Gastrocnemius medialis (tissue), 4 donors: ENCODE measurements around the gene ZNF697.

Source experiments
- POLR2A ChIP-seq, 2 donors: fragments of 450-650 bp; IDR thresholded peaks; one replicate each; pipeline ENCODE4 v1.6.1; 2017; ENCODE audit warnings: antibody characterized with exemption in 2 of 2, mild to moderate bottlenecking in 2 of 2, moderate library complexity in 2 of 2
- TF ChIP-seq, protein P1 (sequence below), 5 experiments: fragments of 450-650 bp in 3 of 5; fragments of 200-600 bp in 2 of 5; sonication (generic) in 2 of 5; IDR thresholded peaks in 4 of 5; conservative IDR thresholded peaks in 1 of 5; 1 replicate in 4 of 5; 2 replicates in 1 of 5; pipeline ENCODE4 v1.5.1; 2016 to 2019; ENCODE audit warnings: antibody characterized with exemption in 5 of 5, mild to moderate bottlenecking in 3 of 5, moderate library complexity in 3 of 5

DNA sequence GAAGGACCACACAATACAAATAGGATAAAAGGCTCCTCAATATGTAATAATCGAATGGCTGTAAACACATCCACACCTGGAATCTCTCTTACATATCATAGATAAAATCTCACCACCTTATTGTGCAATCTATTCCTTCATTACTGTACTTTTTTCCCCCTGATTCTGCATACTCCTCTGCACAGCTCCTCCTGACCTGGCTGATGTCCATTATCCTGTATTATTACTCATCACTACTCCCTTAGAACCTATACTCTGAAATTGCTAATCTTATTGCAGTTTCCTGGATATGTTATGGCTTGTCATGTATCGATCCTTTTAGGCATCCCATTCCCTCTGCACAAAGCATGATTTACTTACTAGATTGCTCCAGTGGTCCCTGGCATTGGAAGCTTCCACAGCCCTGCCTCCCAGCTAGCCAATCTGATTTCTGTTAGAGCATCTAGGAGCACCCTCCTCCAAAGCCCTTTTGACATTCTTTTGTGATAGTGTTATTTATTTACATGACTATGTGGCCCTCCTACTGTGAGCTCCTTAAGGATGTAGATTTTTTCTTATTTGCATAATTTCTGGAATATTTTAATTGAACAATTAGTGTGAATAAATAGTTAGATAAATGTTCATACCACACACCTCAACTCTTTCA, 39.5 kb upstream of the ZNF697 start:
- TF ChIP-seq, protein P1, sequence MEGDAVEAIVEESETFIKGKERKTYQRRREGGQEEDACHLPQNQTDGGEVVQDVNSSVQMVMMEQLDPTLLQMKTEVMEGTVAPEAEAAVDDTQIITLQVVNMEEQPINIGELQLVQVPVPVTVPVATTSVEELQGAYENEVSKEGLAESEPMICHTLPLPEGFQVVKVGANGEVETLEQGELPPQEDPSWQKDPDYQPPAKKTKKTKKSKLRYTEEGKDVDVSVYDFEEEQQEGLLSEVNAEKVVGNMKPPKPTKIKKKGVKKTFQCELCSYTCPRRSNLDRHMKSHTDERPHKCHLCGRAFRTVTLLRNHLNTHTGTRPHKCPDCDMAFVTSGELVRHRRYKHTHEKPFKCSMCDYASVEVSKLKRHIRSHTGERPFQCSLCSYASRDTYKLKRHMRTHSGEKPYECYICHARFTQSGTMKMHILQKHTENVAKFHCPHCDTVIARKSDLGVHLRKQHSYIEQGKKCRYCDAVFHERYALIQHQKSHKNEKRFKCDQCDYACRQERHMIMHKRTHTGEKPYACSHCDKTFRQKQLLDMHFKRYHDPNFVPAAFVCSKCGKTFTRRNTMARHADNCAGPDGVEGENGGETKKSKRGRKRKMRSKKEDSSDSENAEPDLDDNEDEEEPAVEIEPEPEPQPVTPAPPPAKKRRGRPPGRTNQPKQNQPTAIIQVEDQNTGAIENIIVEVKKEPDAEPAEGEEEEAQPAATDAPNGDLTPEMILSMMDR (IDR thresholded peaks at IDR 0.05 in 4 of 5, conservative IDR thresholded peaks at IDR 0.05 in 1 of 5) = no peak
- TF ChIP-seq POLR2A (IDR thresholded peaks at IDR 0.05) = no peak
